DMS153 treated with DMSO at 0.1 percent for 48 hours (cell line): Measurements from ENCODE around the gene MAML3.

ENCODE experiments used
- DNase-seq: peaks from one replicate; lab custom pipeline; 2025; ENCODE audit not compliant: unreplicated experiment; lab: John Stamatoyannopoulos, UW

Gene MAML3

GRCh38 chr4:139823746-139824145 lies 330.2 kb downstream of the MAML3 start:
- no peak for DNase-seq

- DNase-seq, result no peak
These were observed 330.6 kb downstream of the MAML3 start for GRCh38 chr4:139823345-139823744.

DNA sequence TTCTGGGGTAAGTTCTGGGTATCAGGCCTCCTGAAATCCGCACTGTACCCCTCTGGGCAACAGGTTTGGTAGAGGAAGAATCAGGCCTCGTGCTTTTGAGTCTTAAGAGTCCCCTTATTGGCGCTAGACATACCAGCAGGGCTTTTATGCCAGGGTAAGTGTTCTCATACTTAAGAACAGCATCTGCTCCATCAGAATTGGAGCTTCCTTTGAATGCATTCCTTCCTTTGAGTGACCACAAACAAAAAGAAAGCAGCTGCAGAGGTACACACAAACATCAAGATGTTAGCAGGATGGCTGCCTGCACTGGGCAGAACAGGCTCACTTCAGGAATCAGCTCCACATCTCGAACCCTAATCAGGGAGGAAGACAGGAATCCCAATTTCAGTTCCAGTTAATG lies 331.6 kb downstream of the MAML3 start:
- DNase-seq, result no peak

DNA sequence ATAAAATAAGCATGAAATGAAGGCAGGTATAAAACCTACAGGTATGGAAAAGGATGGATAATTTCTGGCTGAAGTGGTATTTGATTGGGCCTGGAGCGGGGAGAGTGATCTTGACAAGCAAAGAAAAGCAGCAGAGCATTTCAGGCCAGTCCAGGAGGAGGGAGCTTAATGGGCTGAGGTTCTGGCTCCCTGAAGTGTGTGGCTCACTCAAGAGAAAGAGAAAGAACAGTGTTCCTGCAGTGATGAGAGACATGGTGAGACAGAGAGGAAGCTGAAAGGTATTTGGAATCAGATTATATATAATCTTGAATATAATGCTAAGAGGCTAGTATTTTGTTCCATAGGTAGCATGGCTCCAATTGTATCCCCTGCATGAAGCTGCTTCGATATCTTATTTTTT lies 334.9 kb downstream of the MAML3 start:
- DNase-seq, result no peak

DNA sequence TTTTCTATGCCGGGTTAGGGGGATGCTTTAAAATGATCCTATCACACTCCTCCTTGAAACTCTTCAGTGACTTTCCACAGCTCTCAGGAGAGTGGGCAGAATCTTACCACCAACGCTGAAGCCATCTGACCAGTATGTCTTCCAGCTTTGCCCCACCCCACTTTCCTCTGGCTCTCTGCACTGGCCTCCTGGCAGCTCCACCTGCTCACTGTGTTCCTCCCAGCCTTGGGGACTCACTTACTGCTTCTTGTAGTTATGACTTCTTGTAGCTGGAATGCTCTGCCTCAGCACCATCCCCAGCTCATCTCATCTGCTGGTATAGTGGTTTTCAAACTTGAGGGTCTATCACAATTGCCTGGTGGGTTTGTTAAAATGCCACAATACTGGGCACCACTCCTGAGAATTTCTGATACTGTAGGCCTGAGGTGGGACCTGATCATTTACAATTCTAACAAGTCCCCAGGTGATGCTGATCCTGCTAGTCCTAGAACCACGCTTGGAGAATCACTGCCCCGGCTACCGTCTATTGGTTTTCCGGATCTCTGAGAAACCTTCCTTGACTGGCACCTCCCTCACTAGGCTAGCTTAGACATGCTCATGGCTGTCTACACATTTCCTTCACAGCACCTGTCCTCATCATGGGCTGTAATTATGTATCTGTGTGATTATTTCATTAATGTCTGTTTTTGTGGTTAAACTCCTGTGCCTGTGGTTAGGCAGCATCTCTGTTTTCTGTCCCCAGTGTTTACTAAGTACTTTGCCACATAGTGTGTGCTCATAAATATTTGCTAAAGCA lies 336.1 kb downstream of the MAML3 start:
- DNase-seq, result peak; percentile 59

DNA sequence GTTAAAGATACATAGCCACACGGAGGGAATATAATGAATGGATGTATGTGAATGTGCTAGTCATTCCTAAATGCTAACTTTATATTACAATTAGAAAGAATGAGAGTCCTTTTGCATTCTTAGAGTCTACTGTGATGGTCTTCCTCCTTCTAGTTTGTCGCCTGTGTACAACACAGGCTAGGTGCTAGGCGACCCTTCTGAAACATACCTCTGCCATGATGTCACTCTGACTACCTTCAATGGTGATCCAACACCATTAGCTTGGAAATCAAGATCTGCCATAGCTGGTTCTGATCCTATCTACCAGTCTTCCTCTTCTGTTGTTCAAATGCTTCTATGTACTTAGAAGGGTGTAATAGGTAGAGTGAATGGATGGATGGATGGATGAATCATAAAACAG lies 337.1 kb downstream of the MAML3 start:
- DNase-seq, result no peak

DNA sequence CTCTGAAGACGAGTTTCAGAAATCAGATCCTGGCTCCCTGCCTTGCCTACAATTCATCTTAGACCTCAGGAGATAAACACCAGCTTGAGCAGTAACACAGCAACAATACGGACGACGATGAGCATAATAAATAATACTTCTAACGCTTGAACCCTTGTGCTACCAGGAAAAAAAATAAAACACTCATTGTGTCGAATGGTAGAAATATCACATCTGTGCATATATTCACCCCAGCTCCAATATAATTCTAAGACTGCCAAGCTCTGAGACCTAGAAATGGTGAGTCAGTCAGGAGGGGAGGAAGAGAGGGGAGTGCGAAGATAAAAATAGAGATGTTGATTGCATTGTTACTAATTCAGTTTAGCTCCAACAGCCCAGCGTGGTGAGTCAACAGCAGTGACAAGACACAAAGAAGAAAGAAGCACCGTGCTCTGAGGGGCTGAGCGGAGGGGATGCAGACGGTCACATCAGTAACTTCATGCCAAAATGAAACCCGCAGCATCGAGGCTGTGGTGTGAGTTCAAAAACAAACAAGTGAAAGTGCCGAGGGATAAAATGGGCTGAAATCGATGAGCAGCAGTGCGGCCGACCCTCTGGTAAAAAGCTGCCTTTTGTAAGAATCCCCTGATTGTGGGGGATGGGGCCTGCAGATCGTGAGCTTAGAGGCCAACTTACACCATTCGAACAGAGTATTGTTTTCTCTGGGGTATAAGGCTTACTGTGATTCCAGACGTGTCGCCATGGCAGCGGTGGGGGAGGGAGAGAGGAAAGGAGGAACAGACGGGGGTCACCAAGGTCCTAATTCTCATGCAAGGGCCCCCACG lies 338.0 kb downstream of the MAML3 start:
- peak; percentile 28 for DNase-seq

DNA sequence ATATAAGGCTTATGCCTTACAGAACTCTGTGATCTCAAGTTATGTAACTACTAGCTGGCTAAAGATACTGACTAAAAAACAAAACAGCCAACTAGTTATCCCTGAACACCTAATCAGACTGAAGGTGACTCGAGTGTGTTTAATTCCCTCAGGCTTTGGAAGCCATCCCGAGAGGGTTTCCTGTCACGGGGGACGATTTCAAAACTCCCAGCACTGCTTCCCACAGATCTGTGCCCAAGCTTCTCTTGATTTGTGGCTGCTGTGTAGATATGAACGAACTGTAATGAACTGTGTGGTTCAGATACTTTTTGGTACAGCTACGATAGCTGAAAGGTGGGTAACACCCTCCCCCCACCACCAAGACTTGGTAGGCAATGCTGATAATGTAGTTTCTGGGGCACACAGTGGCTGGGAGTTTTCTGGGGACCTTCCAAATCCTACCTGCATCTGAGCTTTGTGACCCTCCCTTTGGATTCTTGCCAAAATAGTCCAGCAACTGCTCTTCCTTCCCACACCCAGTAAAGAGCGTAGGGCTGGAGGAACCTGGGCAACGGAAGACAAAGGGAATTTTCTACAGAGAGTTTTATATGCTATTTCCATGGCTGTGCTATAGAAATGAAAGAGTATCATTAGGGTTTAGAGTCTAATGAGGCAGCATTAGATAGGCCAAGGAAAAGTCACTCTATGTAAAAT lies 339.5 kb downstream of the MAML3 start:
- peak; percentile 85 for DNase-seq

- no peak for DNase-seq
These were observed 340.1 kb downstream of the MAML3 start for GRCh38 chr4:139813881-139814280.

DNA sequence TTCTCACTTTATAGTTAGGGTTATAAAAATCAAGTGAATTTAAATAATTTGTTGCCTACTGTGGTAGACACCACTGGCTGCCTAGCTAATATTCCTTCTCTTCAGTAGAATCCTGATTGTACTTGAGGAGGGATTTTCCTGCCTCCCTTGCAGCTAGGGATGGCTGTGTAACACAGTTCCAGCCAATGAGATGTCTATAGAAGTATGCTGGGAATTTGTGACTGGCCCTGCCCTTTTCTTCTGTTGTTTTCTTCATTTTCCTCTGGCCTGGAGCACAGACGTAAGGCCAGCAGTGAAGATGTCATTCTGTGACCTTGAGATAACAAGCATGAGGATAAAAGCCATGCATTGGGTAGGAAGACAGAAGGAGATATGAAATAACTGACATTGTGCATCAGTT lies 343.3 kb downstream of the MAML3 start:
- no peak for DNase-seq

DNA sequence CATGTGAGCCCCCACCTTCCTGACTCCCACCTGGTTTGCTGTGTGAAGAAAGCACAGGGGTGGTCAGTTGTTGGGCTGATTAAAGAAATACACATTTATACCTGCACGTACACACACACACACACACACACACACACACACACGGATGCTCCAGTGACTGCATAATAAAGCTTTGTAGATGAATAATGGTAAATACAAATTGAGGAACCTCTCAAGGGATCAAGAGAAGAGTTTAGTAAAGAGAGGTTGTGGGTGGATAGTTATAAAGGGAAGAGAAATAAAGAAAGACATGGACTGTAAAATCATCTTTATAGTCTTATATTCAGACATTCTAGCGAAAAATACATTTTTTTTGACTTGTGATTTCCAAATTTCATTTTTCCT lies 344.2 kb downstream of the MAML3 start:
- DNase-seq, result no peak

GRCh38 chr4:139808808-139809756 lies 344.9 kb downstream of the MAML3 start:
- DNase-seq, result peak; percentile 60

- DNase-seq, result peak; percentile 88
These were observed 345.6 kb downstream of the MAML3 start for GRCh38 chr4:139808381-139808807.

DNA sequence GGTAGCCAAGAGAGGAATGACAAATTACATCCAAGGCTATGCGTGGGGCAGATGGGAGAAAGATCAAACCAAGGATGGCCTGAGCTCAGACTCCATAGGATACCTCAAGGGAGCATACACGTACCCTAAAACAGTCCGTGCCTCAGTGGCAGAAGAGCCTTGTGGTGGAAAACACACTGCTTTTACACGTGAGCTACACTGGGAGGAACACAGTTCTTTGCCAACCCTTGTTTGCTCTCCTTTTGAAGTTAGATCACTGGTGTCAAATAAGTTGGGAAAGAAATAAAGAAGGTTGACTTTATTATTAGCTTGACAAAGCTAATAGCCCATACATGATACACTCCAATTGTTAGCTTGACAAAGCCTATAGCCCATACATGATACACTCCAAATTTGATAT lies 346.5 kb downstream of the MAML3 start:
- DNase-seq, result no peak

- DNase-seq, result no peak
These were observed 347.1 kb downstream of the MAML3 start for GRCh38 chr4:139806929-139807328.

GRCh38 chr4:139802931-139803330 lies 351.1 kb downstream of the MAML3 start:
- DNase-seq, result no peak

DNA sequence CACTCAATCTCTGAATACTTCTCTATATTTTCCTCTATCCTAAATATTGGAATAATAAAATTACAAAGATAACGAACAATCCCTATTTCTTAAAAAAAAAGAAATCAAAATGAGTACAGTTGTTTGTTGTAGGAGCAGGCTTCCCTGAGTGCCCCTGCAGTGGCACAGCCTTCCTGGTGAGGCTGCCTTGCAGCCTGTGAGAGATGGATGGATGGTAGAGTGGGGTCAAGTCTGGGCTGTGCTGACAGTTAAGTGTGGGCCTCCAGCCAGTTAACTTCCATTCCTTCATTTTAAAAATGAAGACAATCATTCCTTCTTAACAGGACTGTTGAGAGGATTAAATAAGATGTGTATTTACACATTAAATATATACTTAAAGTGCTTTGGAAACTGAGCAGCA lies 351.5 kb downstream of the MAML3 start:
- no peak for DNase-seq

GRCh38 chr4:139801895-139802294 lies 352.1 kb downstream of the MAML3 start:
- no peak for DNase-seq

DNA sequence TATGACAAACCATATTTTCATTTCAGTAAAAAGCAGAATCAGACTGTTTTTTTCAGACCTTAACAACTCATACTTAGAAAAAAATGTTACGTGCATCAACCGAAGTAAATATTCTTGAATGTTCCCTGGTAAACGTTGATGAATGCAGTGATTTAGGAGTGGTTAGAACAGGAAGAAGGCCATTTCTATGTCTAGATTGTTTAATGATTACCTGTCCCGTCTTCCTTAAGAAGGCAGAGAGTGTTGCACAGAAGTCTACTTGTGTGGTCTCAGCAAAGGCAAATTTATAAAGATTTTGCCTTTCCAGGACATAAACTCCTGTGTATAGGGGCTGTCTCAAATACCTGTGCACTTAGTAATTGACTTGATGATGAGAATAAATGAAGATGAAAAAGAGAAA lies 353.9 kb downstream of the MAML3 start:
- no peak for DNase-seq

- no peak for DNase-seq
These were observed 354.4 kb downstream of the MAML3 start for GRCh38 chr4:139799615-139800014.

DNA sequence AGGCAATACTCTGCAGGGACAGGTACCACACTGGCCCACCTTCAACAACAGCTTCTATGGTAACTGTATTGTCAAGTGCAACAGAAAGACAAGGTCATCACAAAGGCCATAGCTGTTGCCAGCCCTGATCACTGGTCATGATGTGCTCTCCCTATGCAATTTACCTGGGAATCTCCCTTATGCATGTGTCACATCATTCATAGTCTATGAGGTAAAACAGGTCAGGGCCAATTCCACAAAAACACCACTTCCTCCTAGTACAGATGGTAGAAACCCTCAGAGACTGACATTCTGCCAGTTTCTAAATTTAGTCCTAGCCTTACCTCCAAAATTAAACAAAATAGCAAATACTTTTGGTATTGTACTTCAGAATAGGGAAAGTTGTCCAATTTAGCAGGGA lies 355.5 kb downstream of the MAML3 start:
- DNase-seq, result no peak
